Measurements from ENCODE around the gene FLNB.
A peak's percentile ranks its signal among the peaks of the same experiment; 100 is the strongest.
"Not testable (repeated sequence)": the region's sequence is repeated elsewhere in the genome, so short reads cannot be mapped to it uniquely, and the experiment has no call there.

The FLNB gene

GRCh38 chr3:58047826-58048225, 39.6 kb downstream of the FLNB start:
- DNase-seq (ENCODE audit: low spot score) = no peak
- ChIA-PET POLR2A (ENCODE audit: low non-redundant PET) (no interaction called here), CTCF (interaction anchor here (0.7 kb wide), 1 partner anchor 339 kb away, joined by 3 read pairs; no protein-coding TSS in a partner anchor)
- no peak for TF ChIP-seq CTCF (conservative IDR thresholded peaks at IDR 0.05; ENCODE audit: low read depth)
- peak overlapping the region; percentile 76 for H3K27ac ChIP-seq

GRCh38 chr3:58048301-58048700, 40.1 kb downstream of the FLNB start:
- no peak for DNase-seq (ENCODE audit: low spot score)
- H3K27ac ChIP-seq = peak overlapping the region; percentile 76
- ChIA-PET POLR2A (ENCODE audit: low non-redundant PET) (interaction anchor here (0.5 kb wide), 1 partner anchor 118 kb away, joined by 4 read pairs; no protein-coding TSS in a partner anchor), CTCF (interaction anchor here (0.6 kb wide), 1 partner anchor 89 kb away, joined by 4 read pairs; no protein-coding TSS in a partner anchor)
- no peak for TF ChIP-seq CTCF (conservative IDR thresholded peaks at IDR 0.05; ENCODE audit: low read depth)

GRCh38 chr3:58049143-58049785, 41.0 kb downstream of the FLNB start:
- no peak for TF ChIP-seq CTCF (conservative IDR thresholded peaks at IDR 0.05; ENCODE audit: low read depth)
- H3K27ac ChIP-seq = peak overlapping the region; percentile 97
- DNase-seq (ENCODE audit: low spot score) = peak; percentile 94
- CTCF ChIA-PET = interaction anchor here (0.8 kb wide), 1 partner anchor 11 kb away, joined by 3 read pairs; no protein-coding TSS in a partner anchor
- POLR2A ChIA-PET (ENCODE audit: low non-redundant PET) = interaction anchor here (0.5 kb wide), 1 partner anchor 117 kb away, joined by 4 read pairs; no protein-coding TSS in a partner anchor

GRCh38 chr3:58051196-58051595, 43.0 kb downstream of the FLNB start:
- peak; percentile 56 for DNase-seq (ENCODE audit: low spot score)
- POLR2A ChIA-PET (ENCODE audit: low non-redundant PET) = no interaction called here
- no peak for TF ChIP-seq CTCF (conservative IDR thresholded peaks at IDR 0.05; ENCODE audit: low read depth)
- CTCF ChIA-PET = no interaction called here
- H3K27ac ChIP-seq = peak overlapping the region; percentile 97

- CTCF ChIA-PET = not testable (repeated sequence)
These were observed 43.5 kb downstream of the FLNB start for GRCh38 chr3:58051658-58052261.

GRCh38 chr3:58052373-58053273, 44.4 kb downstream of the FLNB start:
- ChIA-PET POLR2A (ENCODE audit: low non-redundant PET) (no interaction called here), CTCF (no interaction called here)
- peak overlapping the region; percentile 97 for H3K27ac ChIP-seq
- TF ChIP-seq CTCF (conservative IDR thresholded peaks at IDR 0.05; ENCODE audit: low read depth) = no peak
- DNase-seq (ENCODE audit: low spot score) = peak; percentile 88

More at GRCh38 chr3:58051658-58052261, 43.5 kb downstream of the FLNB start:
- DNase-seq (ENCODE audit: low spot score); POLR2A ChIA-PET (ENCODE audit: low non-redundant PET): not testable (repeated sequence)
- peak overlapping the region; percentile 97 for H3K27ac ChIP-seq
